Activated CD4-positive, alpha-beta T cell treated with anti-CD3 and anti-CD28 coated beads, Interleukin-2, amount 10 ng/mL, durations not matched to agents 7 days and 5 days (primary cell): ENCODE data around the gene KNDC1. TPM values are rescaled to one million over a fixed set of nuclear protein-coding genes. Genes with fewer than 3 reads are reported as not detected.
"Not testable (repeated sequence)": the region's sequence is repeated elsewhere in the genome, so short reads cannot be mapped to it uniquely, and the experiment has no call there.

Source experiments
- CTCF ChIA-PET: fragments of 350-600 bp; sonication (Branson Sonifier 250); formaldehyde crosslinking; loops from one replicate; lab custom pipeline; 2021; ENCODE audit warnings: antibody characterized with exemption; lab: Charles Lee
- POLR2A ChIA-PET: fragments of 350-600 bp; sonication (Branson Sonifier 250); formaldehyde crosslinking; loops from one replicate; lab custom pipeline; 2021; ENCODE audit warnings: antibody characterized with exemption; lab: Charles Lee
- DNase-seq: peaks from one replicate; pipeline ENCODE4 v3.0.0-alpha.2; 2020
- H3K27ac Mint-ChIP-seq: one replicate; pipeline ENCODE4 v1.8.0; 2021; ENCODE audit warnings: mild to moderate bottlenecking, moderate library complexity, mixed read lengths
- H3K27me3 Mint-ChIP-seq: one replicate; pipeline ENCODE4 v1.8.0; 2021; ENCODE audit warnings: mixed read lengths
- H3K36me3 Mint-ChIP-seq: one replicate; pipeline ENCODE4 v1.8.0; 2021; ENCODE audit warnings: low read depth, mixed read lengths
- H3K4me1 Mint-ChIP-seq: one replicate; pipeline ENCODE4 v1.8.0; 2021; ENCODE audit warnings: mixed read lengths
- H3K4me3 Mint-ChIP-seq: one replicate; pipeline ENCODE4 v1.8.0; 2021; ENCODE audit warnings: mild to moderate bottlenecking, moderate library complexity, mixed read lengths
- H3K9me3 Mint-ChIP-seq: one replicate; pipeline ENCODE4 v1.8.0; 2021; ENCODE audit warnings: mixed read lengths
- total RNA-seq, 2 experiments: library from RNA; stranded (reverse); gene quantifications; one replicate each; pipeline ENCODE4 v1.2.3, GENCODE V29; 2021

KNDC1 gene
- total RNA-seq, 2 experiments from 2014 or later, result 0.07 to 0.08 TPM

- POLR2A ChIA-PET, H3K9me3 Mint-ChIP-seq, H3K27ac Mint-ChIP-seq, H3K27me3 Mint-ChIP-seq, DNase-seq, H3K4me3 Mint-ChIP-seq, H3K36me3 Mint-ChIP-seq, CTCF ChIA-PET: not testable (repeated sequence)
- H3K4me1 Mint-ChIP-seq, result peaks cover 20% of the 10 kb centered on the region
Observed at GRCh38 chr10:133221756-133222155, 61.7 kb downstream of the KNDC1 start.

DNA sequence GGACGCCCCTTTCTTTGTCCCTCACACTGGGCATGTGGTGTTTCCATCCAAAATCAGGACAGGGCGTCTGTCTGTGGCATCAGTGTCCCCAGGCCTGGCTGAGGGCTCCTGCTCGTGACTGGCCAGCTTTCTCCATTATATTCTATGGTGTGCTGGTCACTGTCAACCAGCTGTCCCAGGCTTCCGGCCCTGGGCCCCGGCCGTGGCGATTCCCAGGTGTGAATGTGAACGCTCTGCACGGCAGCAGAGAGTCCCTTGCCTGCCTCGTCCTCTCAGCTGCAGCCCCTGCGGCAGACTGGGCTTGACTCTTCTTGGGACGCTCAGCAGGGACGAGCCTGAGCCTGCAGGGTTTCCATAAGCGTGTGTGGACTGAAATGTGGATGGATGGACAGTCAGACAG is 64.1 kb downstream of the KNDC1 start:
- Mint-ChIP-seq H3K27ac (peak overlapping the region; percentile 25), H3K4me3 (no peak overlapping the region), H3K27me3 (peaks cover 24% of the 10 kb centered on the region), H3K9me3 (no peaks in the 10 kb centered on the region), H3K36me3 (no peaks in the 10 kb centered on the region), H3K4me1 (peaks cover 27% of the 10 kb centered on the region)
- POLR2A ChIA-PET, result no interaction called here
- DNase-seq, result no peak
- CTCF ChIA-PET, result interaction anchor here (1.6 kb wide), 1 partner anchor 13 kb away, joined by 3 read pairs; no protein-coding TSS in a partner anchor

DNA sequence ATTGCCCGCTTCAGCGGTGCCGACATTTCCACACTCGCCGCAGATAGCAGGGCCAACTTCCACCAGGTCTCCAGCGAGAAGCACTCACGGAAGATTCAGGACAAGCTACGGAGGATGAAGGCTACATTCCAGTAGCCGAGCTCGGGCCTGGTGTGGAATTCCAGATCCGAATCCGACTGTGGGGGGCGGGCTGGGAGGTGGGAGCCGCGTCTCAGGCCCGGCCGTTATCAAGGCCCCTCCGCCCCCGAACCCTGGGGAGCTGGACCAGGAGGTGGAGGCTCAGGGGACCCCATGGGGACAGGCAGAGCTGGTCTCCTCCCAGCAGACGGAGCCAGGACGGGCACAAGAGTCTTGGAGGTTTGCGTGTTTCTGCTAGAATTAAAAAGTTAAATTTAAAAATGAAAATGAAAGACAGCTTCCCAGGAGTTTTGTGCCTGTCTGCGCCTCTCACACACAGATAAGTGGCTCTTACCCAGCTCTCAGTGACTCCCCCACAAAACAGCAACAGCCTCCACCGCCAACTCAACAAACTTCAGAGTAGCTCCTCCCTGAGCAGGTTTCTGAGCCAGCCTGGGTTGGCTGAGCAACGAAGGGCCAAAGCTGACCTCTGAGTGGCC is 64.8 kb downstream of the KNDC1 start:
- Mint-ChIP-seq H3K27ac (peak overlapping the region; percentile 68), H3K4me1 (peaks cover 30% of the 10 kb centered on the region), H3K27me3 (peaks cover 30% of the 10 kb centered on the region), H3K9me3 (no peaks in the 10 kb centered on the region), H3K4me3 (peak overlapping the region; percentile 62), H3K36me3 (no peaks in the 10 kb centered on the region)
- ChIA-PET POLR2A (no interaction called here), CTCF (interaction anchor here (0.7 to 1.6 kb wide), 6 partner anchors 9 to 214 kb away, joined by 3 read pairs; no protein-coding TSS in a partner anchor)
- DNase-seq, result no peak

DNA sequence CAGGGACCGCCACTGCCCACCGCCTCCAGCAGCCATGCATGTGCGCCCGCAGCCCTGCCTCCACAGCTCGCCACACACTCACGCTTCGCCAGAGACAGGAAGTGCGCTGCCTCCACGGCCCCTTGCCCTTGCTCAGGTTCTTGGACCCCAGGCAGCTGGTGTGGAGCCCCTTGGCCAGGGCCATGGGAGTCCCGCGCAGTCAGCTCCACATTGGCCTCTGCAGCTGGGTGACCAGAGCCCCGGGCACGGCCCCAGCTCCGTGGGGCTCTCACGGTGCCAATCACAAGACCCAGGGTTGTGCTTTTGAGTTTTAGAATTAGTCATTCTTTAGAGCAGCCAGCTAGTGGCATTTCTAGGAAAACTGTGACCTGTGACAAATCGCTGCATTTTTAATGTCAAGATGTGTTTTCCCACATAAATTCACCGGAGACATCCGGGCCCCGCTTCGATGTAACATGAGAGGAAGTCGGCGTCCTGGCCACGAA is 65.7 kb downstream of the KNDC1 start:
- H3K27me3 Mint-ChIP-seq, result peaks cover 32% of the 10 kb centered on the region
- ChIA-PET POLR2A (no interaction called here), CTCF (interaction anchor here (0.7 to 1.3 kb wide), 3 partner anchors 8 to 213 kb away, joined by 3 read pairs; no protein-coding TSS in a partner anchor)
- H3K4me3 Mint-ChIP-seq, result peak overlapping the region; percentile 62
- no peaks in the 10 kb centered on the region for H3K9me3 Mint-ChIP-seq
- peak overlapping the region; percentile 82 for H3K27ac Mint-ChIP-seq
- DNase-seq, result peak; percentile 24
- no peaks in the 10 kb centered on the region for H3K36me3 Mint-ChIP-seq
- peaks cover 30% of the 10 kb centered on the region for H3K4me1 Mint-ChIP-seq

DNA sequence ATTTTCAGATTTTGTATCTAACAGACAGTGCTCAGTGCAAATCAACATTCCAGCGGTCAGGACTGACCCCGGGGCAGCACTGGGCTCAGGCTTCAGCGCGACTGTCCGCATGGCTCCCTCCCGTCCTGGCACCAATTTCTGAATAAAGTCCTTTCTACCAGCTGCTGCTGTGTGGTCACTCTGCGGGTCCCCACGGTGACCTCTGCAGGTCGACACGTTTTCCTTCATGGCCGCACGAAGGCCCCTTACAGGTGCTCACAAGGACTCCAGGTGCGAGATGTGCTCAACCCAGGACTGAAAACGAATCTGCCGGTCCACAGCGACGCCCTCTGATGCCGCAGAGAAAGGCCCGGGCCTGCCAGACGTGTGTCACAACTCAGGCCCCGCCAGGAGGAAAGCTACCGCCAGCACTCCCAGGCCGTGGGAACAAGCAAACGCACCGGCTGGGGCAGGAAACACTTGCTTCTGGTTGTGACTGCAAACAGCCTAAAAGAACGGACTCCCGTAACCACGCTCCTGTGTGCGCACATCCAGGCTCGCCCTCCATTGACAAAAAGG is 66.3 kb downstream of the KNDC1 start:
- H3K4me3 Mint-ChIP-seq, result peak overlapping the region; percentile 62
- ChIA-PET POLR2A (no interaction called here), CTCF (interaction anchor here (0.9 to 1.1 kb wide), 2 partner anchors 28 to 81 kb away, joined by 3 to 4 read pairs; no protein-coding TSS in a partner anchor)
- DNase-seq, result peak; percentile 32
- peaks cover 31% of the 10 kb centered on the region for H3K27me3 Mint-ChIP-seq
- H3K27ac Mint-ChIP-seq, result peak overlapping the region; percentile 82
- peaks cover 30% of the 10 kb centered on the region for H3K4me1 Mint-ChIP-seq
- no peaks in the 10 kb centered on the region for H3K9me3 Mint-ChIP-seq
- H3K36me3 Mint-ChIP-seq, result no peaks in the 10 kb centered on the region

- ChIA-PET CTCF (no interaction called here), POLR2A (no interaction called here)
- Mint-ChIP-seq H3K27ac (no peak overlapping the region), H3K9me3 (no peaks in the 10 kb centered on the region), H3K36me3 (no peaks in the 10 kb centered on the region), H3K4me3 (no peak overlapping the region), H3K27me3 (peaks cover 39% of the 10 kb centered on the region), H3K4me1 (peaks cover 32% of the 10 kb centered on the region)
- no peak for DNase-seq
Observed at GRCh38 chr10:133227256-133227655, 67.2 kb downstream of the KNDC1 start.

DNA sequence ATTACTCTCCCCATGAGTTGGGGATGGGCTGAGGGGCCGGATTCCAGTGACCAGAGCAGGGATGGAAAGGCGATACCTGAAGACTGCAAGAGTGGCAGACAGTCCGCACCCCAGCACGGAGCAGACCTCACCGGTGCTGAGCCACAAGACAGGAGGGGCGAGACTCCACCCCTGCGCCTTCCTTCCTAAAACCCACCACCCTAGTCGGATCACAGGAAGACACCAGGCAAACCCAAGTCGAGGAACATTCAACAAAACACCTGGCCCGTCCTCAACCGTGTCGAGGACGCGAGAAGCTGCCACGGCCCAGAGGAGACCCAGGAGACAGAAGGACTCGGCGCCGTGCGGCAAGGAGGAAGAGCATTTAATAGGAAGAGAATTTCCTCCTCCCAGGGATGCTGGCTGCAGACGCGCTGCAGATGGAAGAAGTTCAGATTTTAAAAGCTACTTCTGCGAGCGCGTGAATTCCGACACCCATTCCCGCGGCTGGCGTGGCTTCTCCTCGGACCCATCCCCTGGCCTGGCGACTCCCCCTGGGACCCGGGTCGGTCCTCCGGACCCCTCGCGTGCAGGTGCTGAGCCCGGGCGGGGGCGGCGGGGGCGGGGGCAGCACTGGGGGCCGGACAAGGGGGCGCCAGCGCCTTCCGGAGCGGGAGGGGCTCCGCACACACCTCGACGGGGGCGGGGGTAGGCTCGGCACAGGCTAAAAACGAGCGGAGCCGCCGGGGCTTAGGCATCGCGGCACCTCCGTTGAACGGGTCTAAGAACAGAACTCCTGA is 69.4 kb downstream of the KNDC1 start:
- no peak overlapping the region for H3K27ac Mint-ChIP-seq
- peaks cover 31% of the 10 kb centered on the region for H3K4me1 Mint-ChIP-seq
- peaks cover 59% of the 10 kb centered on the region for H3K27me3 Mint-ChIP-seq
- ChIA-PET CTCF (interaction anchor here (0.7 kb wide), 1 partner anchor 29 kb away, joined by 3 read pairs; no protein-coding TSS in a partner anchor), POLR2A (no interaction called here)
- no peak for DNase-seq
- H3K36me3 Mint-ChIP-seq, result no peaks in the 10 kb centered on the region
- H3K9me3 Mint-ChIP-seq, result no peaks in the 10 kb centered on the region
- peak overlapping the region; percentile 19 for H3K4me3 Mint-ChIP-seq

- ChIA-PET POLR2A (no interaction called here), CTCF (interaction anchor here (0.7 kb wide), 1 partner anchor 30 kb away, joined by 3 read pairs; no protein-coding TSS in a partner anchor)
- no peak for DNase-seq
- H3K9me3 Mint-ChIP-seq, result no peaks in the 10 kb centered on the region
- peaks cover 31% of the 10 kb centered on the region for H3K4me1 Mint-ChIP-seq
- peak within 1 kb of the TSS; percentile 19 for H3K4me3 Mint-ChIP-seq
- H3K36me3 Mint-ChIP-seq, result no peaks in the 10 kb centered on the region
- peaks cover 62% of the 10 kb centered on the region for H3K27me3 Mint-ChIP-seq
- no peak within 1 kb of the TSS for H3K27ac Mint-ChIP-seq
Observed at GRCh38 chr10:133230044-133230361, 70.0 kb downstream of the KNDC1 start, which contains the start of gene UTF1. UTF1 (plus strand) TSS chr10:133230217; CDS start chr10:133230289, 72 bp downstream.

- H3K9me3 Mint-ChIP-seq, result no peaks in the 10 kb centered on the region
- no peak for DNase-seq
- CTCF ChIA-PET, result interaction anchor here (1.2 kb wide), 1 partner anchor 99 kb away, joined by 3 read pairs; no protein-coding TSS in a partner anchor
- H3K27ac Mint-ChIP-seq, result no peak overlapping the region
- peaks cover 64% of the 10 kb centered on the region for H3K27me3 Mint-ChIP-seq
- H3K4me1 Mint-ChIP-seq, result peaks cover 28% of the 10 kb centered on the region
- no peak overlapping the region for H3K4me3 Mint-ChIP-seq
- POLR2A ChIA-PET, result no interaction called here
- H3K36me3 Mint-ChIP-seq, result no peaks in the 10 kb centered on the region
Observed at GRCh38 chr10:133230387-133231195, 70.6 kb downstream of the KNDC1 start.

DNA sequence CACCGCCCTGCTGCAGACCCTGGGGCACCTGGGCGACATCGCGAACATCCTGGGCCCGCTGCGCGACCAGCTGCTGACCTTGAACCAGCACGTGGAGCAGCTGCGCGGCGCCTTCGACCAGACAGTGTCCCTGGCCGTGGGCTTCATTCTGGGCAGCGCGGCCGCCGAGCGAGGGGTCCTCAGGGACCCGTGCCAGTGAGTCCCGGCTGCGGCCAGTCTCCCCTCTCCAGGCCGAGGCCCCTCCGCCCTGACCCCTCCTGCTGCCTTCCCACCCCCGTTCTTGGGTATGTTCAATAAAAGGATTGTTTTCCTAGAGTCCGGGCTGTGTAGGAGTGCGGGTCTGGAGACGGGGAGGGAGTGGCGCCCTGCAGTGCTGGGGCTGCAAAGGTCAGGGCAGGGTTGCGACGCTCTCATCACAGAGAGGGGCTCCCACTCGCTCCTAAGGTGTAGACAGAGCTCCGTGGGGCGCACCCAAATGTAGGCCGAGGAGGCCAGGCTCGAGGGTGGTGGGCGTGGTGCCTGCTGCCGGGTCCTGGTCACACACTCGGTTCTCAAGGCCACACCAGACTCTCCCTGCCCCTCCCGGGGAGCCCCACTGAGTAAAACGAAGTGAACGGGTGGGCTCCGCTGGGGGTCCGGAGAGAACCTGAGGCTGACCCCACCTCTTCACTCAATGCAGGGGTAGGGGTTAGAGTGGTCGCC is 71.4 kb downstream of the KNDC1 start:
- H3K36me3 Mint-ChIP-seq, result no peaks in the 10 kb centered on the region
- H3K9me3 Mint-ChIP-seq, result no peaks in the 10 kb centered on the region
- peaks cover 20% of the 10 kb centered on the region for H3K4me1 Mint-ChIP-seq
- no peak for DNase-seq
- no peak overlapping the region for H3K27ac Mint-ChIP-seq
- POLR2A ChIA-PET, result no interaction called here
- H3K27me3 Mint-ChIP-seq, result peaks cover 68% of the 10 kb centered on the region
- peak overlapping the region; percentile 10 for H3K4me3 Mint-ChIP-seq
- CTCF ChIA-PET, result interaction anchor here (0.6 to 1.2 kb wide), 2 partner anchors 98 to 1866 kb away, joined by 3 read pairs; no protein-coding TSS in a partner anchor

- H3K9me3 Mint-ChIP-seq, result no peaks in the 10 kb centered on the region
- no peak overlapping the region for H3K27ac Mint-ChIP-seq
- no peak for DNase-seq
- H3K4me1 Mint-ChIP-seq, result peaks cover 15% of the 10 kb centered on the region
- no peak overlapping the region for H3K4me3 Mint-ChIP-seq
- no peaks in the 10 kb centered on the region for H3K36me3 Mint-ChIP-seq
- CTCF ChIA-PET, result interaction anchor here (0.6 kb wide), 1 partner anchor 1867 kb away, joined by 3 read pairs; no protein-coding TSS in a partner anchor
- peaks cover 62% of the 10 kb centered on the region for H3K27me3 Mint-ChIP-seq
- POLR2A ChIA-PET, result no interaction called here
Observed at GRCh38 chr10:133231946-133232574, 72.0 kb downstream of the KNDC1 start.
